ENCODE data around the gene WBP2.
"Not testable (repeated sequence)": the region's sequence is repeated elsewhere in the genome, so short reads cannot be mapped to it uniquely, and the experiment has no call there.

The WBP2 gene

GRCh38 chr17:75856062-75856756 is 1.1 kb upstream of the WBP2 start:
- H3K4me1 ChIP-seq (ENCODE audit: control insufficient read depth in 1 of 2, insufficient read depth in 2 of 2, low read length in 2 of 2) = peaks cover 0 to 24% of the 10 kb centered on the region in 2 donors
- H3K27me3 ChIP-seq (ENCODE audit: low read depth, low read length) = no peaks in the 10 kb centered on the region
- peak overlapping the region; percentile 86 for H3K27ac ChIP-seq (ENCODE audit: low read length)
- H3K36me3 ChIP-seq (ENCODE audit: control insufficient read depth in 1 of 2, insufficient read depth in 2 of 2, low read length in 2 of 2) = peaks cover 4 to 5% of the 10 kb centered on the region in 2 donors
- H3K4me3 ChIP-seq (ENCODE audit: low read depth in 1 of 2, low read length in 2 of 2) = peak overlapping the region; percentile 79 to 85
- H3K9me3 ChIP-seq (ENCODE audit: control insufficient read depth in 1 of 2, low read length in 2 of 2) = no peaks in the 10 kb centered on the region

DNA sequence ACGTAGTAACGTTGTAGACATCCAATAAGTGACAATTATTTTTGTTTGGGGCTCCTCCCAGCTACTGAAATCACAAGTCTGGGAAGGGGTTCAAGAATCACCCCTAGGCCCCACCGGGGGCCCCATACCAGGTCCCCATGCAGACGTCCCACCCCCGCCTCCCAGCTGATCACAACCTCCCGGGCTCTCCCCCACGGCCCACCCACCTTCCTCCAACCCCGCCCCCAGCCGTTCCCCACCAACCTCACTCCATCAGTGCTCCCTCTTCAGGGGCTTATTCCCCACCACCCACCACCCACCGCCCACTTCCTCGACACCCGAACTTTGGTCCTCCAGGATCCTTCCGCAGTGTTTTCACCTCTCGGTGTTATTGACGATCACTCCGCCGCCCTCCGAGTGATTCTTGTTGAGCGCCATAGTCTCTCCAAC is 240 bp downstream of the WBP2 start:
- Histone ChIP-seq H3K4me3 (ENCODE audit: low read depth in 1 of 2, low read length in 2 of 2) (peak overlapping the region; percentile 79 to 85), H3K9me3 (ENCODE audit: control insufficient read depth in 1 of 2, low read length in 2 of 2) (no peaks in the 10 kb centered on the region), H3K4me1 (ENCODE audit: control insufficient read depth in 1 of 2, insufficient read depth in 2 of 2, low read length in 2 of 2) (peaks cover 0 to 33% of the 10 kb centered on the region in 2 donors), H3K27ac (ENCODE audit: low read length) (peak overlapping the region; percentile 99), H3K36me3 (ENCODE audit: control insufficient read depth in 1 of 2, insufficient read depth in 2 of 2, low read length in 2 of 2) (peaks cover 6 to 17% of the 10 kb centered on the region in 2 donors), H3K27me3 (ENCODE audit: low read depth, low read length) (no peaks in the 10 kb centered on the region)

DNA sequence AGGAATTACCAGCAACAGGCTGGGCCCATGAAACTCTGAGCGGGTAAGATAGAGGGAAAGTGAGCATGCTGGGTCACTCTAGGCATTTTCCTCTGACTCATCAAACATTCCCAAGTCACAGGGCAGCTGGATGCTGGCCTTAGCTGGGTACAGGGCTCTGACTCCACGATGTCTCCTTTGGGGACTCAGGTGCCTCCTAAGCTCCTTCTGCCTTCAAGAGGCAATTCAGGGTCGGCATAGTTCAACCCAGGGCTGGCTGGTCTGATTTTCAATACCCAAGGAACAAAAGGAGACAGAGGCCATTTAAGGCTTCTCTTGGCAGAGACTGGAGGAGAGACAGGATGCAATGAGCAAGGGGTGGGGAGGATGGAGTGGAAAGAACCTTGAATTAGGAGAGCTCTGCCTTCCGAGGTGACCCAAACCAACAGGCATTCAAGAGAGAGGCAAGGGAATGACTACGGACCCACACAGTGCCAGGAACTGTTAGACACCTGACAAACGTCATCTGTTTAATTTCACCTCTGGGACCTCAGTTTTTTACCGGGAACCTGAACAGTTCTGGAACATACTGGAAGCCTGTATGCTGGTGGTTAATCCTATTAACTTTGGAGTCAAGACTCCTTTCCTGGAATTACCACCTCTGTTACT is 910 bp downstream of the WBP2 start:
- Histone ChIP-seq H3K4me1 (ENCODE audit: control insufficient read depth in 1 of 2, insufficient read depth in 2 of 2, low read length in 2 of 2) (peaks cover 0 to 40% of the 10 kb centered on the region in 2 donors), H3K4me3 (ENCODE audit: low read depth in 1 of 2, low read length in 2 of 2) (peak overlapping the region; percentile 79 to 85), H3K27ac (ENCODE audit: low read length) (peak overlapping the region; percentile 99), H3K27me3 (ENCODE audit: low read depth, low read length) (no peaks in the 10 kb centered on the region), H3K36me3 (ENCODE audit: control insufficient read depth in 1 of 2, insufficient read depth in 2 of 2, low read length in 2 of 2) (peaks cover 12 to 24% of the 10 kb centered on the region in 2 donors), H3K9me3 (ENCODE audit: control insufficient read depth in 1 of 2, low read length in 2 of 2) (no peaks in the 10 kb centered on the region)

DNA sequence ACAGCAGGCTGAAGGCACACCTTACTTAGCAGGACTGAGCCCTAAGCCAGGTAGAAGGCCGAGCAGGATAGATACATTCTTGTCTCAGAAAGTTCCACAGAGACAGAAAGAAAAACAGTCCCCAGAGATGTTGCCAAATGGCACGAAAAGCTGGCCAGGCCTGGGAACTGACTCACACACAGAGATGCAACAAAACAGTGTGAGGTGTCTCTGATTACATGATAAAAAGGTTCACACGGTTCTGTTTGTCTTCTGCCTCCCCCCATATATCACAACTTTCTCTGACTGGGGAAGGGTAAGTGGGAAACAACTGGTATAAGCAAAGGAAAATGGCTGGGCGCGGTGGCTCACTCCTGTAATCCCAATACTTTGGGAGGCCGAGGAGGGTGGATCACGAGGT is 1.7 kb downstream of the WBP2 start:
- no peaks in the 10 kb centered on the region for H3K27me3 ChIP-seq (ENCODE audit: low read depth, low read length)
- H3K9me3 ChIP-seq (ENCODE audit: control insufficient read depth in 1 of 2, low read length in 2 of 2) = no peaks in the 10 kb centered on the region
- H3K27ac ChIP-seq (ENCODE audit: low read length) = peak overlapping the region; percentile 40
- no peak overlapping the region for H3K4me3 ChIP-seq (ENCODE audit: low read depth in 1 of 2, low read length in 2 of 2)
- peaks cover 0 to 48% of the 10 kb centered on the region in 2 donors for H3K4me1 ChIP-seq (ENCODE audit: control insufficient read depth in 1 of 2, insufficient read depth in 2 of 2, low read length in 2 of 2)
- H3K36me3 ChIP-seq (ENCODE audit: control insufficient read depth in 1 of 2, insufficient read depth in 2 of 2, low read length in 2 of 2) = peaks cover 14 to 30% of the 10 kb centered on the region in 2 donors

DNA sequence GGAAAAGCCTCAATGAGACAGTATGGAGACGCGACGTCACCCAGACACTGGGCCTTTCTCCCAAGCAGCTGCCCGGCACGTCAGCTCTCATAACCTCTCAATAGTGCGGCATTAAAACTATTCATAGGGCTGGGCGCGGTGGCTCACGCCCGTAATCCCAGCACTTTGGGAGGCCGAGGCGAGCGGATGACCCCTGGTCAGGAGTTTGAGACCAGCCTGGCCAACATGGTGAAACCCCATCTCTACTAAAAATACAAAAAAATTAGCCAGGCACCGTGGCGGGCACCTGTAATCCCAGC is 3.5 kb downstream of the WBP2 start:
- H3K27ac ChIP-seq (ENCODE audit: low read length) = not testable (repeated sequence)
- H3K4me1 ChIP-seq (ENCODE audit: control insufficient read depth in 1 of 2, insufficient read depth in 2 of 2, low read length in 2 of 2) = peaks cover 0 to 48% of the 10 kb centered on the region in 2 donors

GRCh38 chr17:75850928-75851692 is 4.0 kb downstream of the WBP2 start:
- Histone ChIP-seq H3K9me3 (ENCODE audit: control insufficient read depth in 1 of 2, low read length in 2 of 2) (no peaks in the 10 kb centered on the region), H3K36me3 (ENCODE audit: control insufficient read depth in 1 of 2, insufficient read depth in 2 of 2, low read length in 2 of 2) (peaks cover 33 to 54% of the 10 kb centered on the region in 2 donors), H3K4me3 (ENCODE audit: low read depth in 1 of 2, low read length in 2 of 2) (no peak overlapping the region), H3K4me1 (ENCODE audit: control insufficient read depth in 1 of 2, insufficient read depth in 2 of 2, low read length in 2 of 2) (peaks cover under 1 to 48% of the 10 kb centered on the region in 2 donors), H3K27ac (ENCODE audit: low read length) (no peak overlapping the region), H3K27me3 (ENCODE audit: low read depth, low read length) (no peaks in the 10 kb centered on the region)

More for the DNA sequence above, 3.5 kb downstream of the WBP2 start:
- H3K9me3 ChIP-seq (ENCODE audit: control insufficient read depth in 1 of 2, low read length in 2 of 2); H3K27me3 ChIP-seq (ENCODE audit: low read depth, low read length); H3K4me3 ChIP-seq (ENCODE audit: low read depth in 1 of 2, low read length in 2 of 2): not testable (repeated sequence)
- peaks cover 30 to 48% of the 10 kb centered on the region in 2 donors for H3K36me3 ChIP-seq (ENCODE audit: control insufficient read depth in 1 of 2, insufficient read depth in 2 of 2, low read length in 2 of 2)

- H3K27me3 ChIP-seq (ENCODE audit: low read depth, low read length) = no peaks in the 10 kb centered on the region
- peaks cover 13 to 62% of the 10 kb centered on the region in 2 donors for H3K4me1 ChIP-seq (ENCODE audit: control insufficient read depth in 1 of 2, insufficient read depth in 2 of 2, low read length in 2 of 2)
- no peak overlapping the region for H3K4me3 ChIP-seq (ENCODE audit: low read depth in 1 of 2, low read length in 2 of 2)
- no peaks in the 10 kb centered on the region for H3K9me3 ChIP-seq (ENCODE audit: control insufficient read depth in 1 of 2, low read length in 2 of 2)
- H3K27ac ChIP-seq (ENCODE audit: low read length) = no peak overlapping the region
- H3K36me3 ChIP-seq (ENCODE audit: control insufficient read depth in 1 of 2, insufficient read depth in 2 of 2, low read length in 2 of 2) = peaks cover 33 to 58% of the 10 kb centered on the region in 2 donors
Measured at GRCh38 chr17:75849724-75850123, 5.4 kb downstream of the WBP2 start.

DNA sequence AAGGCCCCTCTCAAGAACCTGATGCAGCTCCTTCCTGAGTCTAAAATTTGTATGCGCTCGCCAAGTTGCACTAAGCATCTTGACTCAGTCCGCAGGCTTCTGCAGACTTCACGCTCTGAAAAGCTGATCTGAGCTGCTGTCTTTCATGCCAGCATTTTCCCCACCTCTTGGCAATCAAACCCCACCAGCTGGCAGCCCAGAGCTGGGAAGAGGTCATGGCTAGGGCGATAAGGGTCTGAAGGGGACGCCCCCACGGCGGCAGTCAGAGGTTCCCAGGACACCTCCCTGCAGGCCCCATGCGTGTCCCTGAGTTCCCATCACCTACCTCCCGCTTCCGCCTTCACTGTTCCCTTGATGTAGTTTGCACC is 5.9 kb downstream of the WBP2 start:
- Histone ChIP-seq H3K27ac (ENCODE audit: low read length) (peak overlapping the region; percentile 31), H3K4me1 (ENCODE audit: control insufficient read depth in 1 of 2, insufficient read depth in 2 of 2, low read length in 2 of 2) (peaks cover 13 to 62% of the 10 kb centered on the region in 2 donors)

GRCh38 chr17:75848523-75849278 is 6.4 kb downstream of the WBP2 start:
- Histone ChIP-seq H3K4me1 (ENCODE audit: control insufficient read depth in 1 of 2, insufficient read depth in 2 of 2, low read length in 2 of 2) (peaks cover 13 to 56% of the 10 kb centered on the region in 2 donors), H3K27me3 (ENCODE audit: low read depth, low read length) (no peaks in the 10 kb centered on the region), H3K36me3 (ENCODE audit: control insufficient read depth in 1 of 2, insufficient read depth in 2 of 2, low read length in 2 of 2) (peaks cover 33 to 58% of the 10 kb centered on the region in 2 donors), H3K9me3 (ENCODE audit: control insufficient read depth in 1 of 2, low read length in 2 of 2) (no peaks in the 10 kb centered on the region), H3K4me3 (ENCODE audit: low read depth in 1 of 2, low read length in 2 of 2) (no peak overlapping the region), H3K27ac (ENCODE audit: low read length) (peak overlapping the region; percentile 31)

More for the DNA sequence above, 5.9 kb downstream of the WBP2 start:
- Histone ChIP-seq H3K4me3 (ENCODE audit: low read depth in 1 of 2, low read length in 2 of 2) (no peak overlapping the region), H3K9me3 (ENCODE audit: control insufficient read depth in 1 of 2, low read length in 2 of 2) (no peaks in the 10 kb centered on the region), H3K36me3 (ENCODE audit: control insufficient read depth in 1 of 2, insufficient read depth in 2 of 2, low read length in 2 of 2) (peaks cover 33 to 58% of the 10 kb centered on the region in 2 donors), H3K27me3 (ENCODE audit: low read depth, low read length) (no peaks in the 10 kb centered on the region)

DNA sequence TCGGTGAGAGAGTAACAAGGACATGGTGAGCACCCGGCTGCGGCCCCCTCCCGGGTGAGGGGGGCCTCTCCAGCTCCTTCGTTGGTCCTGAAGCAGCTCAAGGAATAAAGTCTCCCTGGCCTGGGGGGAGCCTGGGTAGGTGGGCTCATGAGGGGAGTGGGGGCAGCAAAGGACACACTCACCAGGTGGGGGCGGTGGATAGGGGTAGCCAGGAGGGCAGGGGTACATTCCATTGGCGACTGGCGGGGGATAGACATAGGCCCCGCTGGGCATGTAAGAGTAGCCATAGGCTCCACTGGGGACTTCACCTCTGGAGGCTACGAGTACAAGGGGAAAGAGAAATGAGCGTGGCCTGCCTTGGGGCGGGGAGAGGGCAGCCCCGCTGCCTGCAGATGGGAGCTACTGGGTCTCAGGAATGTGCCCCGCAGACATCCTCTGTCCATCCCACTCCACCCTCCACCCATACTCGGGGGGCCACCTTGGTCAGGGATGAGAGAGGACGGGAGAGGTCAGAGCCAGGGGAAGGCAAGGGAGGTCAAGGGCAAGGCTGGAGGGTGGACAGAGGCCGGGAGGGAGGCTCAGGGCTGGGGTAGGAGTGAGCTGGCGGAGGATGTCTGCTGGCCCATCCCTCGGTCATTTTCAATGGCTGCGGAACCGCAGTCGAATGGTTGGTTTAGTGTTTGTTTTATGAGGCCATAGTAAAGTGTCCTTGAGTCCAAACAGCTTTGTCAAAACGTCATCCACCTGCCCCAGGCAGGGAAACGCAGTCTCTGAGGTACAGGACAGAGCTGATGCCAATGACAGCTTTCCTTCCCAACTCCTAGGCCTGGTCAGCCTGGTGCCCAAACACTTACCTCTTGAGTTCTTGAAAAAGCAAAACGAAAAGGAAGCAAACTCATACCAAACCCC is 7.3 kb downstream of the WBP2 start:
- no peak overlapping the region for H3K4me3 ChIP-seq (ENCODE audit: low read depth in 1 of 2, low read length in 2 of 2)
- no peaks in the 10 kb centered on the region for H3K27me3 ChIP-seq (ENCODE audit: low read depth, low read length)
- H3K4me1 ChIP-seq (ENCODE audit: control insufficient read depth in 1 of 2, insufficient read depth in 2 of 2, low read length in 2 of 2) = peaks cover 13 to 48% of the 10 kb centered on the region in 2 donors
- no peaks in the 10 kb centered on the region for H3K9me3 ChIP-seq (ENCODE audit: control insufficient read depth in 1 of 2, low read length in 2 of 2)
- H3K27ac ChIP-seq (ENCODE audit: low read length) = no peak overlapping the region
- H3K36me3 ChIP-seq (ENCODE audit: control insufficient read depth in 1 of 2, insufficient read depth in 2 of 2, low read length in 2 of 2) = peaks cover 33 to 58% of the 10 kb centered on the region in 2 donors

All from muscle layer of duodenum (tissue), 2 donors.